GM12864 (cell line): Measurements from ENCODE around the gene PRKAG2.

Experiments used
- DNase-seq: peaks from one replicate; pipeline ENCODE4 v3.0.0-alpha.2; 2011; ENCODE audit warnings: low read depth
- H3K4me3 ChIP-seq: 2 replicates; pipeline ENCODE4 v1.5.1; 2011; ENCODE audit warnings: mild to moderate bottlenecking, low read depth, low read length, control low read depth
- CTCF ChIP-seq: IDR thresholded peaks from 2 replicates; pipeline ENCODE4 v1.5.1; 2011; ENCODE audit warnings: low read depth, mild to moderate bottlenecking, moderate library complexity, low read length, control low read depth, inconsistent platforms; ENCODE audit errors: missing control alignments

PRKAG2 gene

DNA sequence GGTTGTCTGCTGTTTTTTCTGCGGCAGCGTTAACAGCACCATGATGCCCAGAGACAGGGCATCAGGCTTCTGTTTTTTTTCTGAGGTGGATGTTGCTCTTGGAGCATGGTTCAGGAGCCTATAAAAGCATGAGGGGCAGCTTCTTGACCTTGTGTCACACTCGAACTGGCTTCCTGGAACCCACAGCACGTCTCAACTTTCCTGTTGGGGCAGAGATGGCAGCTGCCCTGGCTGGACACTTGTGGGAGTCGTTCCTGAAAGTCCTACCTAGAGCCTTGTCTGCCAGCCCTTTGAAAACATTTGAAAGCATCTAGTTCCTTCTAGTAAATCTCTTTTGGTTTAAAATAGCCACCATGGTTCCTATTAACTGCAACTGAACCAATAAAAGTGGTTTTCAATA, 28.9 kb upstream of the PRKAG2 start:
- H3K4me3 ChIP-seq: no peak overlapping the region
- TF ChIP-seq CTCF: no peak
- DNase-seq: no peak

GRCh38 chr7:151905353-151905752, 28.4 kb upstream of the PRKAG2 start:
- H3K4me3 ChIP-seq: no peak overlapping the region
- no peak for DNase-seq
- TF ChIP-seq CTCF: no peak

DNA sequence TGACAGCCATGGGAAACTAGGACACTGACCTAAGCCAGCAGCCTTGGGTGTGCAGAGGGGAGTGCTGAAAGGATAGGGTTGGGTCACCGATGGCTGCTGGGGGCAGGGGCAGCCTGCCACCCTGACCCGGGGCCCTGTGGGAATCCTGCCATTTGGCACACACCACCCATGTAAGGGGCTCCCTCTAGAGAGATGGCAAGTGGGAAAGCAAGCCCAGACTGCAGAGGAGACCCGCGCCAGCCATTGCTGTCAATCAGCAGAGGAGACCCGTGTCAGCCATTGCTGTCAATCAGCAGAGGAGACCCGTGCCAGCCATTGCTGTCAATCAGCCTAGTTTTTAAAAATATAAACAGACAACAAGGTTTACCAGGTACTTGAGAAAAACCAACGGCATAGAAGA, 27.4 kb upstream of the PRKAG2 start:
- DNase-seq: no peak
- no peak overlapping the region for H3K4me3 ChIP-seq
- no peak for TF ChIP-seq CTCF

- DNase-seq: no peak
- no peak overlapping the region for H3K4me3 ChIP-seq
- TF ChIP-seq CTCF: no peak
Measured at GRCh38 chr7:151903249-151904032, 26.5 kb upstream of the PRKAG2 start.

- no peak overlapping the region for H3K4me3 ChIP-seq
- no peak for TF ChIP-seq CTCF
- DNase-seq: no peak
Measured at GRCh38 chr7:151902311-151902710, 25.4 kb upstream of the PRKAG2 start.

GRCh38 chr7:151901828-151902227, 24.9 kb upstream of the PRKAG2 start:
- TF ChIP-seq CTCF: no peak
- no peak for DNase-seq
- no peak overlapping the region for H3K4me3 ChIP-seq
